CD8-positive, alpha-beta memory T cell (primary cell): ENCODE results near the gene ABLIM2. TPM values are rescaled to one million over a fixed set of nuclear protein-coding genes. Genes with fewer than 3 reads are reported as not detected.
"Not testable (repeated sequence)": the region's sequence is repeated elsewhere in the genome, so short reads cannot be mapped to it uniquely, and the experiment has no call there.

Experiments used
- CTCF ChIA-PET: fragments of 350-600 bp; sonication (Branson Sonifier 250); formaldehyde crosslinking; loops from one replicate; lab custom pipeline; 2021; ENCODE audit warnings: antibody characterized with exemption; lab: Charles Lee
- POLR2A ChIA-PET: fragments of 350-600 bp; sonication (Branson Sonifier 250); formaldehyde crosslinking; loops from one replicate; lab custom pipeline; 2021; ENCODE audit warnings: antibody characterized with exemption; lab: Charles Lee
- DNase-seq, 5 donors: peaks; one replicate each; pipeline versions ENCODE4 v3.0.0 to v3.0.0-alpha.2; 2020 to 2022; ENCODE audit warnings: mixed read lengths in 1 of 5
- H3K27ac ChIP-seq: one replicate; pipeline ENCODE4 v1.7.0; 2013; ENCODE audit warnings: low read depth, mild to moderate bottlenecking, low read length, moderate library complexity
- H3K27me3 ChIP-seq: 2 replicates; pipeline ENCODE4 v1.7.0; 2013; ENCODE audit warnings: low read length, mild to moderate bottlenecking; ENCODE audit not compliant: insufficient read depth, poor library complexity, severe bottlenecking
- H3K36me3 ChIP-seq: 2 replicates; pipeline ENCODE4 v1.7.0; 2013; ENCODE audit warnings: mild to moderate bottlenecking, low read length, moderate library complexity; ENCODE audit not compliant: insufficient read depth
- H3K4me1 ChIP-seq: 2 replicates; pipeline ENCODE4 v1.7.0; 2013; ENCODE audit warnings: mild to moderate bottlenecking, low read length, moderate library complexity; ENCODE audit not compliant: insufficient read depth
- H3K4me3 ChIP-seq: 2 replicates; pipeline ENCODE4 v1.7.0; 2013; ENCODE audit warnings: mild to moderate bottlenecking, low read length
- H3K9me3 ChIP-seq: 2 replicates; pipeline ENCODE4 v1.7.0; 2013; ENCODE audit warnings: mild to moderate bottlenecking, low read length
- H3K27ac Mint-ChIP-seq, 8 donors: one replicate each; pipeline ENCODE4 v1.8.0; 2020 to 2021; ENCODE audit warnings: mixed read lengths in 8 of 8, mild to moderate bottlenecking in 6 of 8, inconsistent platforms in 3 of 8, moderate library complexity in 3 of 8
- H3K27me3 Mint-ChIP-seq, 2 donors: one replicate each; pipeline ENCODE4 v1.8.0; 2020 to 2021; ENCODE audit warnings: mixed read lengths in 2 of 2, mild to moderate bottlenecking in 1 of 2, moderate library complexity in 1 of 2
- H3K36me3 Mint-ChIP-seq, 3 donors: one replicate each; pipeline ENCODE4 v1.8.0; 2020 to 2021; ENCODE audit warnings: mixed read lengths in 3 of 3, inconsistent platforms in 1 of 3, mild to moderate bottlenecking in 1 of 3
- H3K4me1 Mint-ChIP-seq, 3 donors: one replicate each; pipeline ENCODE4 v1.8.0; 2020 to 2021; ENCODE audit warnings: mixed read lengths in 3 of 3, inconsistent platforms in 1 of 3, mild to moderate bottlenecking in 1 of 3
- H3K4me3 Mint-ChIP-seq, 7 donors: one replicate each; pipeline ENCODE4 v1.8.0; 2020 to 2021; ENCODE audit warnings: mixed read lengths in 7 of 7, mild to moderate bottlenecking in 6 of 7, moderate library complexity in 4 of 7, inconsistent platforms in 2 of 7
- H3K9me3 Mint-ChIP-seq, 5 donors: one replicate each; pipeline ENCODE4 v1.8.0; 2020 to 2022; ENCODE audit warnings: mixed read lengths in 5 of 5, mild to moderate bottlenecking in 3 of 5, moderate library complexity in 2 of 5, inconsistent platforms in 1 of 5
- polyA plus RNA-seq: library from polyadenylated mRNA; unstranded; fragments of 300-500 nt; fragmentation: Illumina TruSeq; gene quantifications from one replicate; pipeline ENCODE4 v1.2.3, GENCODE V29; 2021
- total RNA-seq, 2 experiments: library from RNA; stranded (reverse); gene quantifications; one replicate each; pipeline ENCODE4 v1.2.3, GENCODE V29; 2021

The ABLIM2 gene
- total and polyA plus RNA-seq, 3 experiments from 2014 or later = 0.72 to 1.2 (median 1.1) TPM

- Histone ChIP-seq H3K9me3 (no peaks in the 10 kb centered on the region), H3K27me3 (no peaks in the 10 kb centered on the region), H3K36me3 (no peaks in the 10 kb centered on the region), H3K27ac (no peak overlapping the region), H3K4me3 (no peak overlapping the region), H3K4me1 (no peaks in the 10 kb centered on the region)
- peaks cover 0 to 4% of the 10 kb centered on the region in 2 donors for H3K27me3 Mint-ChIP-seq
- peaks cover 0 to 14% (median 6%) of the 10 kb centered on the region in 3 donors for H3K36me3 Mint-ChIP-seq
- no peak overlapping the region for H3K27ac Mint-ChIP-seq
- H3K4me1 Mint-ChIP-seq = peaks cover 6 to 16% (median 10%) of the 10 kb centered on the region in 3 donors
- no peak overlapping the region for H3K4me3 Mint-ChIP-seq
- CTCF ChIA-PET = no interaction called here
- no peak for DNase-seq
- H3K9me3 Mint-ChIP-seq = peaks cover 0 to 4% (median 0%) of the 10 kb centered on the region in 5 donors
- POLR2A ChIA-PET = no interaction called here
These were observed 231.8 kb downstream of the ABLIM2 start for GRCh38 chr4:7926822-7927221.

DNA sequence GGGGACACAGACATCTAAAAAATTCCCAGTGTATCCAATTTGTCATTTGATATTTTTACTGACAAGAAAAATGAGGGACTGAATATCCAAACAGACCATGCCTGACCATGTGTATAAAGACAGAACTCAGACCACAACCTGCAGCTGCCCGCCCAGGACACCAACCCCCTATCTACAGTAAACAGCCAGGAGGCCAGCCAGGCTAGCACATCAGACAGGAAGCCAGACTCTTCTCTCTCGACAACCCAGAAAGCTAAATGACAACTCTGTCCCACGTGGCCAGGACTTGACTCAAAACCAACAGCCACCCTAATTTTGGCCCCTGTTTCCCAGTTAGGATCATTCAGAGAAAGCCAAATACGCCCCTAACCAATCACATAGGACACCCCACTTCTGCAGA lies 234.0 kb downstream of the ABLIM2 start:
- no peak overlapping the region for H3K4me3 ChIP-seq
- Mint-ChIP-seq H3K27ac (peak overlapping the region in 1 of 8 donors; percentile 84), H3K4me3 (no peak overlapping the region), H3K4me1 (peaks cover 6 to 12% (median 10%) of the 10 kb centered on the region in 3 donors), H3K27me3 (peaks cover 0 to 4% of the 10 kb centered on the region in 2 donors), H3K9me3 (peaks cover 0 to 4% (median 0%) of the 10 kb centered on the region in 5 donors), H3K36me3 (peaks cover 0 to 14% (median 6%) of the 10 kb centered on the region in 3 donors)
- no peak for DNase-seq
- H3K27ac ChIP-seq = no peak overlapping the region
- no peaks in the 10 kb centered on the region for H3K9me3 ChIP-seq
- POLR2A ChIA-PET = no interaction called here
- H3K36me3 ChIP-seq = no peaks in the 10 kb centered on the region
- CTCF ChIA-PET = no interaction called here
- H3K4me1 ChIP-seq = no peaks in the 10 kb centered on the region
- H3K27me3 ChIP-seq = no peaks in the 10 kb centered on the region

DNA sequence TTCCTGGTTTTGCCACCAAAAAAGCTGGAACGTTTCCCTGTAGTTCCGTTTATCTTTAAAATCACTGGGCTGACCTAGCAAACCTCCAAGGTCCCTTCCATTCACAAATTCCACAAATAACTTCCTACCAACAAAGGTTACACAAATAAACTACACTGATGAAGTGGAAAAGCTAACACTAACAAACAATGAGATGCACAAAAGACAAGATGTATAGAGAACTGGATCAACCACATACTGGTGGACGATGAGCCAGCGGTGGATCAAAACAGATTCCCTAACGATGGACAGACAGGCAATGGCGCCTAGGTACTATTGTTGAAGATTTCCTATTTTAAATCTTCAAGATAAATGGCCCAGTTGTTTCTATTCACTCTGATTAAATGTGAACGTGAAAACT lies 234.4 kb downstream of the ABLIM2 start:
- Mint-ChIP-seq H3K27me3 (peaks cover 0 to 4% of the 10 kb centered on the region in 2 donors), H3K4me3 (no peak overlapping the region), H3K9me3 (peaks cover 0 to 4% (median 0%) of the 10 kb centered on the region in 5 donors), H3K4me1 (peaks cover 6 to 10% (median 10%) of the 10 kb centered on the region in 3 donors), H3K27ac (no peak overlapping the region), H3K36me3 (peaks cover 0 to 14% (median 6%) of the 10 kb centered on the region in 3 donors)
- no peaks in the 10 kb centered on the region for H3K4me1 ChIP-seq
- H3K27ac ChIP-seq = no peak overlapping the region
- H3K4me3 ChIP-seq = no peak overlapping the region
- no peaks in the 10 kb centered on the region for H3K27me3 ChIP-seq
- no peak for DNase-seq
- no peaks in the 10 kb centered on the region for H3K9me3 ChIP-seq
- POLR2A ChIA-PET = no interaction called here
- CTCF ChIA-PET = no interaction called here
- no peaks in the 10 kb centered on the region for H3K36me3 ChIP-seq

- no peak overlapping the region for H3K27ac ChIP-seq
- POLR2A ChIA-PET = no interaction called here
- Mint-ChIP-seq H3K36me3 (peaks cover 0 to 14% (median 9%) of the 10 kb centered on the region in 3 donors), H3K9me3 (peaks cover 0 to 4% (median 0%) of the 10 kb centered on the region in 5 donors), H3K4me1 (peaks cover 6 to 15% (median 14%) of the 10 kb centered on the region in 3 donors), H3K27ac (no peak overlapping the region), H3K4me3 (no peak overlapping the region), H3K27me3 (peaks cover 0 to 4% of the 10 kb centered on the region in 2 donors)
- H3K4me3 ChIP-seq = no peak overlapping the region
- DNase-seq = no peak
- CTCF ChIA-PET = no interaction called here
- H3K27me3 ChIP-seq = no peaks in the 10 kb centered on the region
- no peaks in the 10 kb centered on the region for H3K9me3 ChIP-seq
- H3K36me3 ChIP-seq = no peaks in the 10 kb centered on the region
- no peaks in the 10 kb centered on the region for H3K4me1 ChIP-seq
These were observed 236.1 kb downstream of the ABLIM2 start for GRCh38 chr4:7922466-7922865.

GRCh38 chr4:7918981-7919380 lies 239.6 kb downstream of the ABLIM2 start:
- H3K4me3 ChIP-seq = no peak overlapping the region
- Mint-ChIP-seq H3K9me3 (no peaks in the 10 kb centered on the region), H3K27me3 (peaks cover 0 to 3% of the 10 kb centered on the region in 2 donors), H3K4me3 (no peak overlapping the region), H3K36me3 (peaks cover 0 to 3% (median 0%) of the 10 kb centered on the region in 3 donors), H3K4me1 (peaks cover 7 to 33% (median 23%) of the 10 kb centered on the region in 3 donors), H3K27ac (no peak overlapping the region)
- CTCF ChIA-PET = no interaction called here
- no peaks in the 10 kb centered on the region for H3K27me3 ChIP-seq
- POLR2A ChIA-PET = no interaction called here
- no peak for DNase-seq
- no peaks in the 10 kb centered on the region for H3K9me3 ChIP-seq
- H3K4me1 ChIP-seq = no peaks in the 10 kb centered on the region
- H3K27ac ChIP-seq = no peak overlapping the region
- H3K36me3 ChIP-seq = no peaks in the 10 kb centered on the region

DNA sequence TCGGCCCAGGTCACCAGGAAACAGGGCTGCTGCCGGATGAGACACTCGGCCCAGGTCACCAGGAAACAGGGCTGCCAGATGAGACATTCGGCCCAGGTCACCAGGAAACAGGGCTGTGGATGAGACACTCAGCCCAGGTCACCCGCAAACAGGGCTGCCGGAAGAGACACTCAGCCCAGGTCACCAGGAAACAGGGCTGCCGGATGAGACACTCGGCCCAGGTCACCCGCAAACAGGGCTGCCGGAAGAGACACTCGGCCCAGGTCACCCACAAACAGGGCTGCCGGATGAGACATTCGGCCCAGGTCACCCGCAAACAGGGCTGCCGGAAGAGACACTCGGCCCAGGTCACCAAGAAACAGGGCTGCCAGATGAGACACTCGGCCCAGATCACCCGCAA lies 240.4 kb downstream of the ABLIM2 start:
- H3K4me1 ChIP-seq, POLR2A ChIA-PET, H3K4me3 Mint-ChIP-seq, H3K9me3 Mint-ChIP-seq, H3K27me3 Mint-ChIP-seq, H3K27me3 ChIP-seq, H3K36me3 Mint-ChIP-seq, H3K4me3 ChIP-seq, CTCF ChIA-PET, DNase-seq, H3K9me3 ChIP-seq, H3K36me3 ChIP-seq, H3K27ac ChIP-seq: not testable (repeated sequence)
- H3K4me1 Mint-ChIP-seq = peaks cover 7 to 33% (median 23%) of the 10 kb centered on the region in 3 donors
- peak overlapping the region in 1 of 8 donors; percentile 14 for H3K27ac Mint-ChIP-seq

GRCh38 chr4:7917669-7918068 lies 240.9 kb downstream of the ABLIM2 start:
- no peaks in the 10 kb centered on the region for H3K4me1 ChIP-seq
- CTCF ChIA-PET = interaction anchor here (1.6 kb wide), 1 partner anchor 69 kb away, joined by 3 read pairs; no protein-coding TSS in a partner anchor
- H3K27me3 ChIP-seq = no peaks in the 10 kb centered on the region
- POLR2A ChIA-PET = no interaction called here
- H3K27ac ChIP-seq = no peak overlapping the region
- peaks cover 7 to 33% (median 24%) of the 10 kb centered on the region in 3 donors for H3K4me1 Mint-ChIP-seq
- H3K4me3 Mint-ChIP-seq = no peak overlapping the region
- no peak for DNase-seq
- no peak overlapping the region for H3K4me3 ChIP-seq
- H3K9me3 ChIP-seq = no peaks in the 10 kb centered on the region
- H3K36me3 ChIP-seq = no peaks in the 10 kb centered on the region
- no peaks in the 10 kb centered on the region for H3K9me3 Mint-ChIP-seq
- peak overlapping the region in 2 of 8 donors; percentile 14 to 50 for H3K27ac Mint-ChIP-seq
- H3K36me3 Mint-ChIP-seq = peaks cover 0 to 3% (median 0%) of the 10 kb centered on the region in 3 donors
- H3K27me3 Mint-ChIP-seq = peaks cover 0 to 3% of the 10 kb centered on the region in 2 donors

DNA sequence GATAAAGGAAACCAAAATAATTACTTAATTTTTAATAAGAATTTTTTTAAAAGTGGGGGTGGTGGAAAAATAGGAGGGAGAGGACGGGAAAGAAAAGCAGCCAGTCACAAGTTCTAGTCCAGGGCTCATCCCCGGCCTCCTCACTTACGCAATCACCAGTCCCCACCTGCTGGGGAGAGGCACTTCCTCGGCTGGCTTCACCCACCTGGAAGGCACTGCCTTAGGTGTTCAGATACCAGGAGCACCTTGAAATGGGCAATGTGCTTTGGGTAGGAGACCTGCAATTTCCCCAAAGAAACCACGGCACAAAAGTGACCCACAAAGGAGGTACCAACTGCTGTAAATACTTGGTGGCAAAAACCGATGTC lies 242.8 kb downstream of the ABLIM2 start:
- Mint-ChIP-seq H3K4me1 (peaks cover 7 to 38% (median 32%) of the 10 kb centered on the region in 3 donors), H3K9me3 (no peaks in the 10 kb centered on the region), H3K4me3 (no peak overlapping the region), H3K36me3 (peaks cover 0 to 3% (median 0%) of the 10 kb centered on the region in 3 donors), H3K27me3 (peaks cover 0 to 3% of the 10 kb centered on the region in 2 donors), H3K27ac (no peak overlapping the region)
- Histone ChIP-seq H3K36me3 (no peaks in the 10 kb centered on the region), H3K9me3 (no peaks in the 10 kb centered on the region), H3K4me1 (no peaks in the 10 kb centered on the region), H3K27me3 (no peaks in the 10 kb centered on the region), H3K4me3 (no peak overlapping the region), H3K27ac (no peak overlapping the region)
- POLR2A ChIA-PET = no interaction called here
- CTCF ChIA-PET = no interaction called here
- no peak for DNase-seq
